ENCODE results near the gene HABP4. TPM values are rescaled to one million over a fixed set of nuclear protein-coding genes. Genes with fewer than 3 reads are reported as not detected.

HABP4 gene
- total RNA-seq, 1 donor: 14.1 TPM

GRCh38 chr9:96429732-96430131, 20.2 kb upstream of the HABP4 start:
- TF ChIP-seq CTCF (IDR thresholded peaks at IDR 0.05; ENCODE audit: extremely low read depth, low read depth, low read length): no peak
- DNase-seq (ENCODE audit: insufficient read length, low spot score, missing footprints): no peak
- Histone ChIP-seq H3K36me3 (ENCODE audit: insufficient read depth, low read length) (no peaks in the 10 kb centered on the region), H3K27ac (ENCODE audit: low read depth, low read length) (no peak overlapping the region), H3K79me2 (ENCODE audit: insufficient read depth, low read length) (no peaks in the 10 kb centered on the region), H2AFZ (ENCODE audit: low read length) (no peak overlapping the region), H3K4me3 (ENCODE audit: insufficient read depth, low read length) (no peak overlapping the region), H3K27me3 (ENCODE audit: insufficient read depth, low read length) (no peaks in the 10 kb centered on the region), H3K9me3 (ENCODE audit: low read depth, low read length) (no peaks in the 10 kb centered on the region), H3K4me1 (ENCODE audit: insufficient read depth, low read length) (no peaks in the 10 kb centered on the region), H3K4me2 (ENCODE audit: insufficient read depth, low read length) (no peak overlapping the region), H4K20me1 (ENCODE audit: insufficient read depth, low read length) (no peaks in the 10 kb centered on the region)

GRCh38 chr9:96430377-96430776, 19.6 kb upstream of the HABP4 start:
- H3K27me3 ChIP-seq (ENCODE audit: insufficient read depth, low read length): no peaks in the 10 kb centered on the region
- H3K4me2 ChIP-seq (ENCODE audit: insufficient read depth, low read length): no peak overlapping the region
- no peak overlapping the region for H2AFZ ChIP-seq (ENCODE audit: low read length)
- no peaks in the 10 kb centered on the region for H3K79me2 ChIP-seq (ENCODE audit: insufficient read depth, low read length)
- TF ChIP-seq CTCF (IDR thresholded peaks at IDR 0.05; ENCODE audit: extremely low read depth, low read depth, low read length): no peak
- no peak for DNase-seq (ENCODE audit: insufficient read length, low spot score, missing footprints)
- H3K4me3 ChIP-seq (ENCODE audit: insufficient read depth, low read length): no peak overlapping the region
- H3K4me1 ChIP-seq (ENCODE audit: insufficient read depth, low read length): no peaks in the 10 kb centered on the region
- H3K9me3 ChIP-seq (ENCODE audit: low read depth, low read length): no peaks in the 10 kb centered on the region
- no peaks in the 10 kb centered on the region for H3K36me3 ChIP-seq (ENCODE audit: insufficient read depth, low read length)
- H4K20me1 ChIP-seq (ENCODE audit: insufficient read depth, low read length): no peaks in the 10 kb centered on the region
- H3K27ac ChIP-seq (ENCODE audit: low read depth, low read length): no peak overlapping the region

- no peak for DNase-seq (ENCODE audit: insufficient read length, low spot score, missing footprints)
- no peaks in the 10 kb centered on the region for H3K4me1 ChIP-seq (ENCODE audit: insufficient read depth, low read length)
- TF ChIP-seq CTCF (IDR thresholded peaks at IDR 0.05; ENCODE audit: extremely low read depth, low read depth, low read length): no peak
- no peak overlapping the region for H3K4me3 ChIP-seq (ENCODE audit: insufficient read depth, low read length)
- H2AFZ ChIP-seq (ENCODE audit: low read length): no peak overlapping the region
- no peak overlapping the region for H3K4me2 ChIP-seq (ENCODE audit: insufficient read depth, low read length)
- H4K20me1 ChIP-seq (ENCODE audit: insufficient read depth, low read length): no peaks in the 10 kb centered on the region
- no peaks in the 10 kb centered on the region for H3K27me3 ChIP-seq (ENCODE audit: insufficient read depth, low read length)
- H3K27ac ChIP-seq (ENCODE audit: low read depth, low read length): no peak overlapping the region
- no peaks in the 10 kb centered on the region for H3K9me3 ChIP-seq (ENCODE audit: low read depth, low read length)
- no peaks in the 10 kb centered on the region for H3K79me2 ChIP-seq (ENCODE audit: insufficient read depth, low read length)
- no peaks in the 10 kb centered on the region for H3K36me3 ChIP-seq (ENCODE audit: insufficient read depth, low read length)
Measured at GRCh38 chr9:96435345-96435744, 14.6 kb upstream of the HABP4 start.

- TF ChIP-seq CTCF (IDR thresholded peaks at IDR 0.05; ENCODE audit: extremely low read depth, low read depth, low read length): no peak
- no peak overlapping the region for H2AFZ ChIP-seq (ENCODE audit: low read length)
Measured at GRCh38 chr9:96436063-96436455, 13.9 kb upstream of the HABP4 start.

More at GRCh38 chr9:96436063-96436455, 13.9 kb upstream of the HABP4 start:
- DNase-seq (ENCODE audit: insufficient read length, low spot score, missing footprints): peak; percentile 57
- H3K9me3 ChIP-seq (ENCODE audit: low read depth, low read length): no peaks in the 10 kb centered on the region
- no peaks in the 10 kb centered on the region for H3K36me3 ChIP-seq (ENCODE audit: insufficient read depth, low read length)
- no peaks in the 10 kb centered on the region for H3K79me2 ChIP-seq (ENCODE audit: insufficient read depth, low read length)
- H3K4me2 ChIP-seq (ENCODE audit: insufficient read depth, low read length): no peak overlapping the region
- no peak overlapping the region for H3K27ac ChIP-seq (ENCODE audit: low read depth, low read length)
- H3K4me3 ChIP-seq (ENCODE audit: insufficient read depth, low read length): no peak overlapping the region
- H3K4me1 ChIP-seq (ENCODE audit: insufficient read depth, low read length): no peaks in the 10 kb centered on the region
- H4K20me1 ChIP-seq (ENCODE audit: insufficient read depth, low read length): no peaks in the 10 kb centered on the region
- no peaks in the 10 kb centered on the region for H3K27me3 ChIP-seq (ENCODE audit: insufficient read depth, low read length)
